SU-DHL-6 (cell line): Measurements from ENCODE around the gene HS3ST4.

ENCODE experiments used
- H2AFZ ChIP-seq: fragments of 200-600 bp; sonication (generic); 2 replicates; pipeline ENCODE4 v1.6.1; 2014; ENCODE audit warnings: low read depth, mild to moderate bottlenecking, moderate library complexity, mixed read lengths, antibody characterized with exemption, low read length; ENCODE audit not compliant: severe bottlenecking
- H3F3A ChIP-seq: fragments of 200-600 bp; shearing (Covaris generic); 2 replicates; pipeline ENCODE4 v1.6.0; 2016; ENCODE audit warnings: antibody characterized with exemption, mild to moderate bottlenecking; ENCODE audit not compliant: insufficient read depth
- H3K27ac ChIP-seq: fragments of 200-600 bp; sonication (generic); 2 replicates; pipeline ENCODE4 v1.5.1; 2016; ENCODE audit warnings: low read depth, mild to moderate bottlenecking, low read length, moderate library complexity, mixed read lengths
- H3K27me3 ChIP-seq: fragments of 200-600 bp; sonication (generic), shearing (Covaris generic); 2 replicates; pipeline ENCODE4 v1.6.0; 2014; ENCODE audit warnings: mild to moderate bottlenecking, low read length
- H3K36me3 ChIP-seq: fragments of 200-600 bp; sonication (generic); 2 replicates; pipeline ENCODE4 v1.6.1; 2014; ENCODE audit warnings: mild to moderate bottlenecking, low read length, mixed read lengths
- H3K4me2 ChIP-seq: fragments of 300-600, 200-600 bp; shearing (Covaris generic), sonication (generic); 2 replicates; pipeline ENCODE4 v1.6.0; 2014; ENCODE audit warnings: low read length, low read depth, mild to moderate bottlenecking; ENCODE audit not compliant: poor library complexity, severe bottlenecking
- H3K4me3 ChIP-seq: fragments of 200-600 bp; sonication (generic); 2 replicates; pipeline ENCODE4 v1.5.1; 2014; ENCODE audit warnings: antibody characterized with exemption, low read length, mild to moderate bottlenecking, mixed read lengths; ENCODE audit not compliant: insufficient read depth, poor library complexity, severe bottlenecking
- H3K79me2 ChIP-seq: fragments of 200-600 bp; sonication (generic); 2 replicates; pipeline ENCODE4 v1.6.1; 2014; ENCODE audit warnings: mild to moderate bottlenecking, low read length, moderate library complexity; ENCODE audit not compliant: insufficient read depth
- H3K9ac ChIP-seq: fragments of 200-600 bp; sonication (generic); 2 replicates; pipeline ENCODE4 v1.7.0; 2014; ENCODE audit warnings: mild to moderate bottlenecking, low read length
- H3K9me2 ChIP-seq: fragments of 200-600 bp; sonication (generic); replicated peaks from 2 replicates; pipeline ENCODE4 v1.6.1; 2014; ENCODE audit warnings: low read length; ENCODE audit not compliant: insufficient read depth
- H3K9me3 ChIP-seq: fragments of 200-600 bp; sonication (generic); 2 replicates; pipeline ENCODE4 v1.6.1; 2014; ENCODE audit warnings: low read length, mixed read lengths; ENCODE audit not compliant: insufficient read depth
- H4K20me1 ChIP-seq: fragments of 200-600 bp; sonication (generic); 2 replicates; pipeline ENCODE4 v1.6.1; 2014; ENCODE audit warnings: low read depth, mild to moderate bottlenecking, antibody characterized with exemption, low read length, moderate library complexity, mixed read lengths
- CTCF ChIP-seq: fragments of 200-600 bp; sonication (generic); IDR thresholded peaks from one replicate; pipeline ENCODE4 v1.5.1; 2017; ENCODE audit warnings: antibody characterized with exemption, mild to moderate bottlenecking, low read length, moderate library complexity; ENCODE audit not compliant: insufficient read depth, poor library complexity, severe bottlenecking
- EZH2phosphoT487 ChIP-seq: fragments of 200-600 bp; sonication (generic), shearing (Covaris generic); conservative IDR thresholded peaks from 2 replicates; pipeline ENCODE4 v1.6.1; 2018; ENCODE audit warnings: mild to moderate bottlenecking, antibody characterized with exemption, low read length, moderate library complexity, mixed read lengths

The HS3ST4 gene

GRCh38 chr16:25693631-25694030, 1.9 kb downstream of the HS3ST4 start:
- H3K9me3 ChIP-seq, result no peaks in the 10 kb centered on the region
- no peak overlapping the region for H3K27ac ChIP-seq
- no peak overlapping the region for H2AFZ ChIP-seq
- H3K27me3 ChIP-seq, result no peaks in the 10 kb centered on the region
- no peak overlapping the region for H3K4me2 ChIP-seq
- no peak overlapping the region for H3K4me3 ChIP-seq
- H3F3A ChIP-seq, result no peaks in the 10 kb centered on the region
- H3K9me2 ChIP-seq, result no peaks in the 10 kb centered on the region
- TF ChIP-seq CTCF, result no peak
- no peak for TF ChIP-seq EZH2phosphoT487
- H3K9ac ChIP-seq, result no peak overlapping the region
- no peaks in the 10 kb centered on the region for H3K36me3 ChIP-seq
- H4K20me1 ChIP-seq, result no peaks in the 10 kb centered on the region
- H3K79me2 ChIP-seq, result no peaks in the 10 kb centered on the region

GRCh38 chr16:25699069-25699468, 7.3 kb downstream of the HS3ST4 start:
- Histone ChIP-seq H3K27ac (no peak overlapping the region), H3K9me2 (no peaks in the 10 kb centered on the region), H3K4me3 (no peak overlapping the region), H3K9ac (no peak overlapping the region), H2AFZ (no peak overlapping the region), H3K79me2 (no peaks in the 10 kb centered on the region), H3K9me3 (no peaks in the 10 kb centered on the region), H4K20me1 (no peaks in the 10 kb centered on the region), H3K36me3 (no peaks in the 10 kb centered on the region), H3K4me2 (no peak overlapping the region), H3F3A (no peaks in the 10 kb centered on the region), H3K27me3 (no peaks in the 10 kb centered on the region)
- TF ChIP-seq EZH2phosphoT487 (no peak), CTCF (no peak)

DNA sequence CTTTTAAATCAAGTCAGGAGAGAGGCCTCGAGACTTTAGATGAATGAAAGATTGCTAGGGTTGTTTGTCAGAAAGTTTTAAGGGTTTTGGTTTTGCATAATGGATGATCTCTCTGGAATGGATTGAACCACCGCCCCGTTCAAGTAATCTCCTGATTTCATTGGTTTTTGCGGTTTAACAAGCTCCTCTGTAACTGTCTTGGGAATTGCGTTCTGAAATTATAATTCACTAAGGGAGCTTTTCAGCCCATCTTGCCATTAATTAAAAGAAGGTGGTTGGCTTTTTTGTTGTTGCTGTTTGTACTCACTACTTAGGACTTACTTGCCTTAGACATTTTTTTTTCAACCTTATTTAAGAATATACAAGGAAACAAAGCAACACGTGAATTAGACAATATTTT, 8.8 kb downstream of the HS3ST4 start:
- TF ChIP-seq CTCF (no peak), EZH2phosphoT487 (no peak)
- no peaks in the 10 kb centered on the region for H3K9me2 ChIP-seq
- H4K20me1 ChIP-seq, result no peaks in the 10 kb centered on the region
- no peak overlapping the region for H3K27ac ChIP-seq
- H3K27me3 ChIP-seq, result no peaks in the 10 kb centered on the region
- no peaks in the 10 kb centered on the region for H3K36me3 ChIP-seq
- H2AFZ ChIP-seq, result no peak overlapping the region
- no peaks in the 10 kb centered on the region for H3F3A ChIP-seq
- no peaks in the 10 kb centered on the region for H3K9me3 ChIP-seq
- H3K4me3 ChIP-seq, result no peak overlapping the region
- no peaks in the 10 kb centered on the region for H3K79me2 ChIP-seq
- no peak overlapping the region for H3K4me2 ChIP-seq
- H3K9ac ChIP-seq, result no peak overlapping the region

DNA sequence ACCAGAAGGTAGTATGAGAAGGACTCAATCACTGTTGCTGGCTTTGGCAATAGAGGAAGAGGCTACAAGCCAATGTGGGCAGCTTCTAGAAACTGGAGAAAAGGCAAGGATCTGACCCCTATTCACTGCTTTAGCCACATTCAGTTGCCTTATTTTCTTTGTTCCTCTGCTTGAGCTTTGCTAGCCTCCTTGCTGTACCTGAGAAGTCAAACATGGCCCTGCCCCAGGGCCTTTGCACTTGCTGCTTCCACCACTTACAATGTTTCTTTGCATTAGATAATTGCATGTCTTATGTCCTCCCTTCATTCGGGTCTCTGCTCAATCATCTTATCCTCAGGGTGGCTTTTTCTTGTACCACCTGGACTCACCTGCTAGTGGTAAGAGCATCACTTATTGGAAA, 15.8 kb downstream of the HS3ST4 start:
- H3F3A ChIP-seq, result no peaks in the 10 kb centered on the region
- no peaks in the 10 kb centered on the region; the same call in 1 of the 2 replicates for H3K27me3 ChIP-seq
- H3K4me3 ChIP-seq, result no peak overlapping the region
- no peak overlapping the region for H3K27ac ChIP-seq
- no peaks in the 10 kb centered on the region for H3K79me2 ChIP-seq
- no peak overlapping the region for H3K9ac ChIP-seq
- H3K9me3 ChIP-seq, result no peaks in the 10 kb centered on the region
- TF ChIP-seq EZH2phosphoT487, result no peak
- TF ChIP-seq CTCF, result no peak
- no peaks in the 10 kb centered on the region for H3K9me2 ChIP-seq
- no peak overlapping the region for H3K4me2 ChIP-seq
- H3K36me3 ChIP-seq, result no peaks in the 10 kb centered on the region
- H2AFZ ChIP-seq, result no peak overlapping the region
- no peaks in the 10 kb centered on the region for H4K20me1 ChIP-seq
